Smooth muscle cell (in vitro differentiated cells): Measurements from ENCODE around the gene SNX33. TPM values are rescaled to one million over a fixed set of nuclear protein-coding genes. Genes with fewer than 3 reads are reported as not detected.
A peak's percentile ranks its signal among the peaks of the same experiment; 100 is the strongest.

ENCODE experiments used
- DNase-seq: peaks from one replicate; lab custom pipeline; 2025; ENCODE audit not compliant: unreplicated experiment; lab: John Stamatoyannopoulos, UW
- H2AFZ ChIP-seq: fragments of 200-600 bp; sonication (generic); 2 replicates; pipeline ENCODE4 v1.6.0; 2016; ENCODE audit warnings: antibody characterized with exemption, low read depth, mild to moderate bottlenecking
- H3F3A ChIP-seq: fragments of 200-600 bp; sonication (generic); 2 replicates; pipeline ENCODE4 v1.6.0; 2017; ENCODE audit warnings: antibody characterized with exemption, low read depth
- H3K27ac ChIP-seq: fragments of 200-600 bp; sonication (generic); 2 replicates; pipeline ENCODE4 v1.5.1; 2016; ENCODE audit warnings: low read depth, mild to moderate bottlenecking
- H3K27me3 ChIP-seq: fragments of 200-600 bp; sonication (generic); 2 replicates; pipeline ENCODE4 v1.6.1; 2016; ENCODE audit warnings: low read depth, mild to moderate bottlenecking
- H3K36me3 ChIP-seq: fragments of 200-600 bp; sonication (generic); 2 replicates; pipeline ENCODE4 v1.5.1; 2016; ENCODE audit warnings: low read depth
- H3K4me1 ChIP-seq: fragments of 200-600 bp; sonication (generic); 2 replicates; pipeline ENCODE4 v1.5.1; 2016; ENCODE audit warnings: low read depth
- H3K4me2 ChIP-seq: fragments of 200-600 bp; sonication (generic); 2 replicates; pipeline ENCODE4 v1.6.0; 2016; ENCODE audit warnings: mild to moderate bottlenecking
- H3K4me3 ChIP-seq: fragments of 200-600 bp; sonication (generic); 2 replicates; pipeline ENCODE4 v1.5.1; 2016; ENCODE audit warnings: mild to moderate bottlenecking
- H3K79me2 ChIP-seq: fragments of 200-600 bp; sonication (generic); 2 replicates; pipeline ENCODE4 v1.6.0; 2016; ENCODE audit warnings: low read depth, mild to moderate bottlenecking
- H3K9ac ChIP-seq: fragments of 200-600 bp; sonication (generic); 2 replicates; pipeline ENCODE4 v1.6.0; 2016; ENCODE audit warnings: low read depth
- H3K9me3 ChIP-seq: fragments of 200-600 bp; sonication (generic); replicated peaks from 2 replicates; pipeline ENCODE4 v1.5.1; 2016; ENCODE audit warnings: low read depth
- H4K20me1 ChIP-seq: fragments of 200-600 bp; sonication (generic); 2 replicates; pipeline ENCODE4 v1.6.0; 2016; ENCODE audit warnings: low read depth
- CTCF ChIP-seq: fragments of 200-600 bp; sonication (generic); IDR thresholded peaks from 2 replicates; pipeline ENCODE4 v1.5.1; 2017; ENCODE audit warnings: borderline replicate concordance, mild to moderate bottlenecking, antibody characterized with exemption; ENCODE audit not compliant: insufficient read depth, poor library complexity, severe bottlenecking
- WGBS: methylation state at CpG from one replicate; pipeline ENCODE4 v1.1.7; 2016; ENCODE audit warnings: low lambda C conversion rate; 5-methylcytosine and 5-hydroxymethylcytosine counted together
- polyA plus RNA-seq: library from polyadenylated mRNA; unstranded; fragments of >200 nt; fragmentation: Nextera tagmentation; extraction: Ambion mirVana; gene quantifications from 2 replicates; pipeline ENCODE4 v1.2.1, GENCODE V29; 2016
- total RNA-seq: library from RNA; depleted of rRNA; stranded (reverse); fragments of >200 nt; gene quantifications from 2 replicates; pipeline ENCODE4 v1.2.3, GENCODE V29; 2014

The SNX33 gene
- total and polyA plus RNA-seq, 2 experiments from 2014 or later, result 13.6 to 14.2 TPM

GRCh38 chr15:75620058-75620820 is 27.5 kb upstream of the SNX33 start:
- Histone ChIP-seq H3K4me3 (peak overlapping the region; percentile 37), H3K9me3 (no peaks in the 10 kb centered on the region), H2AFZ (peak overlapping the region; percentile 78), H3K27ac (peak overlapping the region; percentile 90), H3K4me1 (no peaks in the 10 kb centered on the region), H3K9ac (peak overlapping the region; percentile 66), H4K20me1 (no peaks in the 10 kb centered on the region), H3K36me3 (peaks cover 7% of the 10 kb centered on the region), H3F3A (peaks cover 15% of the 10 kb centered on the region), H3K79me2 (peaks cover 9% of the 10 kb centered on the region), H3K27me3 (no peaks in the 10 kb centered on the region), H3K4me2 (peak overlapping the region; percentile 86)
- TF ChIP-seq CTCF, result no peak
- no peak for DNase-seq
- WGBS, result 34% methylated on average over 4 of the region's 4 CpGs

GRCh38 chr15:75620841-75621391 is 26.8 kb upstream of the SNX33 start:
- TF ChIP-seq CTCF, result no peak
- H4K20me1 ChIP-seq, result no peaks in the 10 kb centered on the region
- H3K4me2 ChIP-seq, result peak overlapping the region; percentile 86
- peaks cover 5% of the 10 kb centered on the region for H3K36me3 ChIP-seq
- peaks cover 17% of the 10 kb centered on the region for H3F3A ChIP-seq
- H3K4me1 ChIP-seq, result peaks cover under 1% of the 10 kb centered on the region
- no peaks in the 10 kb centered on the region for H3K9me3 ChIP-seq
- peak overlapping the region; percentile 37 for H3K4me3 ChIP-seq
- no peak for DNase-seq
- peaks cover 9% of the 10 kb centered on the region for H3K79me2 ChIP-seq
- no peaks in the 10 kb centered on the region for H3K27me3 ChIP-seq
- H3K9ac ChIP-seq, result peak overlapping the region; percentile 66
- 34% methylated on average over 7 of the region's 7 CpGs for WGBS
- peak overlapping the region; percentile 90 for H3K27ac ChIP-seq
- H2AFZ ChIP-seq, result peak overlapping the region; percentile 78

- peaks cover 26% of the 10 kb centered on the region for H3F3A ChIP-seq
- no peak for TF ChIP-seq CTCF
- peaks cover 8% of the 10 kb centered on the region for H3K4me1 ChIP-seq
- H3K27ac ChIP-seq, result peak overlapping the region; percentile 36
- H3K36me3 ChIP-seq, result peaks cover 5% of the 10 kb centered on the region
- no peak overlapping the region for H3K9ac ChIP-seq
- no peak for DNase-seq
- no peaks in the 10 kb centered on the region for H3K9me3 ChIP-seq
- no peaks in the 10 kb centered on the region for H3K27me3 ChIP-seq
- H3K4me2 ChIP-seq, result no peak overlapping the region
- H3K79me2 ChIP-seq, result peaks cover 9% of the 10 kb centered on the region
- H4K20me1 ChIP-seq, result no peaks in the 10 kb centered on the region
- H3K4me3 ChIP-seq, result no peak overlapping the region
- 98% methylated on average over 2 of the region's 2 CpGs for WGBS
- H2AFZ ChIP-seq, result no peak overlapping the region
Observed at GRCh38 chr15:75622505-75622904, 25.2 kb upstream of the SNX33 start.
